Caco-2 (cell line): ENCODE measurements around the gene CADPS2. TPM values are rescaled to one million over a fixed set of nuclear protein-coding genes. Genes with fewer than 3 reads are reported as not detected.

Experiments
- BruUV-seq: library from RNA; stranded (reverse); fragments of 400-500 nt; replicated peaks from 2 replicates; lab custom pipeline; 2021; lab: Mats Ljungman, UMichigan
- CTCF ChIA-PET: fragments of 300-600 bp; sonication (Branson Sonifier 250); formaldehyde crosslinking; loops from one replicate; lab custom pipeline; 2022; ENCODE audit warnings: antibody characterized with exemption; lab: Charles Lee
- POLR2A ChIA-PET: fragments of 300-600 bp; sonication (Branson Sonifier 250); formaldehyde crosslinking; loops from one replicate; lab custom pipeline; 2022; ENCODE audit warnings: antibody characterized with exemption; lab: Charles Lee
- DNase-seq, 2 experiments: peaks; one replicate each; pipeline versions ENCODE4 v3.0.0 to v3.0.0-alpha.2; 2020 to 2022
- H3K27me3 ChIP-seq: replicated peaks from 2 replicates; pipeline ENCODE4 v1.6.0; 2011; ENCODE audit warnings: low read length; ENCODE audit not compliant: control insufficient read depth, insufficient read depth
- H3K36me3 ChIP-seq: 2 replicates; pipeline ENCODE4 v1.5.1; 2011; ENCODE audit warnings: low read length; ENCODE audit not compliant: control insufficient read depth, insufficient read depth
- H3K4me1 ChIP-seq: fragments of 250-450 bp; sonication (Bioruptor Pico); 2 replicates; pipeline ENCODE4 v1.5.1; 2020; ENCODE audit warnings: mild to moderate bottlenecking
- H3K4me3 ChIP-seq: 2 replicates; pipeline ENCODE4 v1.5.1; 2011; ENCODE audit warnings: low read depth, mild to moderate bottlenecking, control low read depth, low read length
- H3K9me3 ChIP-seq: fragments of 250-450 bp; sonication (Bioruptor Pico); 2 replicates; pipeline ENCODE4 v1.5.1; 2020; ENCODE audit warnings: mild to moderate bottlenecking, moderate library complexity
- H3K27ac Mint-ChIP-seq: one replicate; pipeline ENCODE4 v1.8.0; 2022; ENCODE audit warnings: mixed read lengths; ENCODE audit not compliant: unreplicated experiment
- H3K27me3 Mint-ChIP-seq: one replicate; pipeline ENCODE4 v1.8.0; 2022; ENCODE audit warnings: mixed read lengths; ENCODE audit not compliant: insufficient read depth, unreplicated experiment
- H3K36me3 Mint-ChIP-seq: one replicate; pipeline ENCODE4 v1.8.0; 2022; ENCODE audit warnings: mild to moderate bottlenecking, mixed read lengths; ENCODE audit not compliant: insufficient read depth, unreplicated experiment
- H3K4me1 Mint-ChIP-seq: one replicate; pipeline ENCODE4 v1.8.0; 2022; ENCODE audit warnings: low read depth, mixed read lengths; ENCODE audit not compliant: unreplicated experiment
- H3K4me3 Mint-ChIP-seq: one replicate; pipeline ENCODE4 v1.8.0; 2022; ENCODE audit warnings: mild to moderate bottlenecking, moderate library complexity, mixed read lengths; ENCODE audit not compliant: unreplicated experiment
- H3K9me3 Mint-ChIP-seq: one replicate; pipeline ENCODE4 v1.8.0; 2022; ENCODE audit warnings: mixed read lengths; ENCODE audit not compliant: unreplicated experiment
- intact Hi-C: fragments of 100-400 bp; cut with micrococcal nuclease; formaldehyde crosslinking; loops from one replicate; pipeline ENCODE4 v1.10.0; 2022; ENCODE audit not compliant: unreplicated experiment
- total RNA-seq: library from RNA; stranded (reverse); gene quantifications from 2 replicates; pipeline ENCODE4 v1.2.3, GENCODE V29; 2022
- TF ChIP-seq, protein P1 (sequence below), 2 experiments: fragments of 200-600 bp in 1 of 2; IDR thresholded peaks; 1 replicate in 1 of 2; 2 replicates in 1 of 2; pipeline versions ENCODE4 v1.5.1 to v1.8.0; 2011 to 2022; ENCODE audit warnings: antibody characterized with exemption in 1 of 2, control low read depth in 1 of 2, inconsistent platforms in 1 of 2, low read depth in 1 of 2, low read length in 1 of 2, mild to moderate bottlenecking in 1 of 2, moderate library complexity in 1 of 2; ENCODE audit not compliant: insufficient read depth in 1 of 2, severe bottlenecking in 1 of 2, unreplicated experiment in 1 of 2

The CADPS2 gene
- total RNA-seq, 1 experiment from 2014 or later: 2.7 TPM

DNA sequence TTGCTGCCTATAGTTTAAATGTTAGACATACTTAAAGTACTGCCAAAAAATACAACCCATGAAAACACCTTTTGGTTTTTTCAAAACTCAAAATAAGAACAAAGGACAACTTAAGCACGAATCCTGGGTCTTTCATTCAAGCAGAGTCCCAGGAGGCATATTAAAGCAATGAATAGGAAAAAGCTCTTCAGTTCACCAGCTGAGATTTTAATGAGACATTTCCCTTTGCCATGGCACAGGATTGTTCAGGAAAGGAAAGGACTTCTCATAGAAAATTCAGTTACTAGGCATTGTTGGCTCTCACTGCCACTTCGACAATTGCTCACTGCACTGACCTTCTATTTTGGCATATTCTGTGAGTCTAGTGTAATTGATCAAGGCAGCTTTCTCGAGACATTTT lies 448.3 kb downstream of the CADPS2 start:
- H3K4me3 ChIP-seq: no peak overlapping the region
- TF ChIP-seq, protein P1, sequence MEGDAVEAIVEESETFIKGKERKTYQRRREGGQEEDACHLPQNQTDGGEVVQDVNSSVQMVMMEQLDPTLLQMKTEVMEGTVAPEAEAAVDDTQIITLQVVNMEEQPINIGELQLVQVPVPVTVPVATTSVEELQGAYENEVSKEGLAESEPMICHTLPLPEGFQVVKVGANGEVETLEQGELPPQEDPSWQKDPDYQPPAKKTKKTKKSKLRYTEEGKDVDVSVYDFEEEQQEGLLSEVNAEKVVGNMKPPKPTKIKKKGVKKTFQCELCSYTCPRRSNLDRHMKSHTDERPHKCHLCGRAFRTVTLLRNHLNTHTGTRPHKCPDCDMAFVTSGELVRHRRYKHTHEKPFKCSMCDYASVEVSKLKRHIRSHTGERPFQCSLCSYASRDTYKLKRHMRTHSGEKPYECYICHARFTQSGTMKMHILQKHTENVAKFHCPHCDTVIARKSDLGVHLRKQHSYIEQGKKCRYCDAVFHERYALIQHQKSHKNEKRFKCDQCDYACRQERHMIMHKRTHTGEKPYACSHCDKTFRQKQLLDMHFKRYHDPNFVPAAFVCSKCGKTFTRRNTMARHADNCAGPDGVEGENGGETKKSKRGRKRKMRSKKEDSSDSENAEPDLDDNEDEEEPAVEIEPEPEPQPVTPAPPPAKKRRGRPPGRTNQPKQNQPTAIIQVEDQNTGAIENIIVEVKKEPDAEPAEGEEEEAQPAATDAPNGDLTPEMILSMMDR (IDR thresholded peaks at IDR 0.05; ENCODE audit: insufficient read depth in 1 of 2, low read depth in 1 of 2, low read length in 1 of 2, severe bottlenecking in 1 of 2, unreplicated experiment in 1 of 2): no peak
- H3K4me1 Mint-ChIP-seq: no peaks in the 10 kb centered on the region
- no peaks in the 10 kb centered on the region for H3K27me3 Mint-ChIP-seq
- POLR2A ChIA-PET: no interaction called here
- H3K9me3 Mint-ChIP-seq: no peaks in the 10 kb centered on the region
- H3K4me1 ChIP-seq: no peaks in the 10 kb centered on the region
- no peak overlapping the region for H3K4me3 Mint-ChIP-seq
- no peaks in the 10 kb centered on the region for H3K9me3 ChIP-seq
- H3K36me3 Mint-ChIP-seq: no peaks in the 10 kb centered on the region
- CTCF ChIA-PET: no interaction called here
- H3K36me3 ChIP-seq: no peaks in the 10 kb centered on the region
- intact Hi-C loops: no loop called here
- BruUV-seq: no TSS peak
- H3K27ac Mint-ChIP-seq: no peak overlapping the region
- no peaks in the 10 kb centered on the region for H3K27me3 ChIP-seq
- no peak for DNase-seq

DNA sequence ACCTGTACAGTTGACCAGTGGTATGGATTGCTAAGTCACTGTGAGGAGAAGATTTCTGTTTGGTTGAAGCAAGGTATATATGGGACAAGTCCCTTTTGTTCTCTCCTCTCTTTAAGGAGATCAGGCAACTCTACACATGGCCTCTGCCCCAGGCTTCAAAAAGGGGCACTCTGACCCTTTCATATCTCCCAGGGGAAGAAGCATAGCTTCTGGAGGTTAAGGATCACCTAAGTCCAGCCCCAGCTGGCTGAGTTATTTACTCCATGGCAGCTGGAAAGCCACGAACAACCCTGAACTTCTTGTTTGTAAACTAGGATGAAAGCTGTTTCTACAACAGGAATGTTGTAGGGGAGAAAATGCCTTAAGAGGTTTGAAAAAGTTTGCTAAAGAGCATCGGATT lies 452.5 kb downstream of the CADPS2 start:
- Mint-ChIP-seq H3K9me3 (no peaks in the 10 kb centered on the region), H3K27ac (no peak overlapping the region), H3K27me3 (peaks cover 2% of the 10 kb centered on the region), H3K36me3 (peaks cover 5% of the 10 kb centered on the region), H3K4me3 (no peak overlapping the region), H3K4me1 (no peaks in the 10 kb centered on the region)
- Histone ChIP-seq H3K27me3 (no peaks in the 10 kb centered on the region), H3K4me3 (no peak overlapping the region), H3K4me1 (no peaks in the 10 kb centered on the region), H3K36me3 (no peaks in the 10 kb centered on the region), H3K9me3 (no peaks in the 10 kb centered on the region)
- no TSS peak for BruUV-seq
- POLR2A ChIA-PET: no interaction called here
- TF ChIP-seq, protein P1 (IDR thresholded peaks at IDR 0.05; ENCODE audit: insufficient read depth in 1 of 2, low read depth in 1 of 2, low read length in 1 of 2, severe bottlenecking in 1 of 2, unreplicated experiment in 1 of 2): no peak
- DNase-seq: no peak
- CTCF ChIA-PET: no interaction called here
- intact Hi-C loops: no loop called here

GRCh38 chr7:122430710-122431109 lies 455.6 kb downstream of the CADPS2 start:
- Histone ChIP-seq H3K27me3 (no peaks in the 10 kb centered on the region), H3K4me3 (no peak overlapping the region), H3K36me3 (no peaks in the 10 kb centered on the region), H3K4me1 (no peaks in the 10 kb centered on the region), H3K9me3 (no peaks in the 10 kb centered on the region)
- TF ChIP-seq, protein P1 (IDR thresholded peaks at IDR 0.05; ENCODE audit: insufficient read depth in 1 of 2, low read depth in 1 of 2, low read length in 1 of 2, severe bottlenecking in 1 of 2, unreplicated experiment in 1 of 2): no peak
- Mint-ChIP-seq H3K27me3 (peaks cover 2% of the 10 kb centered on the region), H3K4me1 (no peaks in the 10 kb centered on the region), H3K4me3 (no peak overlapping the region), H3K9me3 (no peaks in the 10 kb centered on the region), H3K36me3 (peaks cover 5% of the 10 kb centered on the region), H3K27ac (no peak overlapping the region)
- DNase-seq: no peak
- intact Hi-C loops: no loop called here
- no TSS peak for BruUV-seq
- ChIA-PET CTCF (no interaction called here), POLR2A (no interaction called here)
